HL-60 (cell line): ENCODE measurements around the gene OR2M3.

Source experiments
- DNase-seq, 2 experiments: peaks; one replicate each; pipeline ENCODE4 v3.0.0-alpha.2; 2010 to 2020; ENCODE audit warnings: low read depth in 1 of 2, low spot score in 1 of 2
- H3K27ac ChIP-seq: fragments of 250-450 bp; sonication (Bioruptor Pico); replicated peaks from 2 replicates; pipeline ENCODE4 v1.5.1; 2020; ENCODE audit warnings: mild to moderate bottlenecking, moderate library complexity
- H3K27me3 ChIP-seq: fragments of 250-450 bp; sonication (Bioruptor Pico); 2 replicates; pipeline ENCODE4 v1.5.1; 2021; ENCODE audit warnings: mild to moderate bottlenecking, moderate library complexity; ENCODE audit not compliant: insufficient read depth, poor library complexity, severe bottlenecking
- H3K4me3 ChIP-seq: replicated peaks from 2 replicates; pipeline ENCODE4 v1.5.1; 2011; ENCODE audit warnings: mild to moderate bottlenecking, control low read depth, low read length; ENCODE audit not compliant: insufficient read depth
- CTCF ChIP-seq: IDR thresholded peaks from one replicate; pipeline ENCODE4 v1.5.1; 2011; ENCODE audit warnings: low read length, control low read depth, inconsistent platforms; ENCODE audit not compliant: insufficient read depth
- GABPA ChIP-seq: IDR thresholded peaks from 2 replicates; pipeline ENCODE4 v1.6.1; 2012; ENCODE audit warnings: low read depth
- POLR2AphosphoS5 ChIP-seq: IDR thresholded peaks from 2 replicates; pipeline ENCODE4 v1.6.1; 2012; ENCODE audit warnings: low read depth
- REST ChIP-seq: IDR thresholded peaks from 2 replicates; pipeline ENCODE4 v1.6.1; 2012; ENCODE audit warnings: low read depth; ENCODE audit not compliant: insufficient replicate concordance
- SPI1 ChIP-seq: IDR thresholded peaks from 2 replicates; pipeline ENCODE4 v1.6.1; 2012; ENCODE audit warnings: low read depth, mild to moderate bottlenecking, borderline replicate concordance

Gene OR2M3

GRCh38 chr1:248158758-248159157 is 38.3 kb upstream of the OR2M3 start:
- no peak overlapping the region for H3K4me3 ChIP-seq
- TF ChIP-seq POLR2AphosphoS5 (no peak), REST (no peak), GABPA (no peak), SPI1 (no peak), CTCF (no peak)

GRCh38 chr1:248164031-248164430 is 33.0 kb upstream of the OR2M3 start:
- Histone ChIP-seq H3K27ac (no peak overlapping the region), H3K4me3 (no peak overlapping the region), H3K27me3 (no peaks in the 10 kb centered on the region)
- no peak for DNase-seq
- no peak for TF ChIP-seq REST
- TF ChIP-seq CTCF: no peak
- no peak for TF ChIP-seq POLR2AphosphoS5
- no peak for TF ChIP-seq SPI1
- no peak for TF ChIP-seq GABPA

More at GRCh38 chr1:248158758-248159157, 38.3 kb upstream of the OR2M3 start:
- no peaks in the 10 kb centered on the region for H3K27me3 ChIP-seq
- H3K27ac ChIP-seq: no peak overlapping the region
- no peak for DNase-seq

- no peak overlapping the region for H3K4me3 ChIP-seq
- DNase-seq: no peak
- no peak for TF ChIP-seq GABPA
Observed at GRCh38 chr1:248165186-248165585, 31.9 kb upstream of the OR2M3 start.

GRCh38 chr1:248174521-248174920 is 22.5 kb upstream of the OR2M3 start, which contains the start of gene OR2M2:
TSS of gene OR2M2 (plus strand) at chr1:248174821. CDS start at chr1:248179986, 5,165 bp downstream.
- DNase-seq: no peak
- no peak within 1 kb of the TSS for H3K4me3 ChIP-seq

More at GRCh38 chr1:248165186-248165585, 31.9 kb upstream of the OR2M3 start:
- no peaks in the 10 kb centered on the region for H3K27me3 ChIP-seq
- H3K27ac ChIP-seq: no peak overlapping the region

More at GRCh38 chr1:248174521-248174920, 22.5 kb upstream of the OR2M3 start, which contains the start of gene OR2M2:
- H3K27ac ChIP-seq: no peak within 1 kb of the TSS
- TF ChIP-seq POLR2AphosphoS5 (no peak), SPI1 (no peak), CTCF (no peak), REST (no peak), GABPA (no peak)
- no peaks in the 10 kb centered on the region for H3K27me3 ChIP-seq
